NCI-H82 (cell line): ENCODE measurements around the gene AFDN.
A peak's percentile ranks its signal among the peaks of the same experiment; 100 is the strongest.

Experiments
- DNase-seq: peaks from one replicate; lab custom pipeline; 2025; lab: John Stamatoyannopoulos, UW

Gene AFDN, protein sequence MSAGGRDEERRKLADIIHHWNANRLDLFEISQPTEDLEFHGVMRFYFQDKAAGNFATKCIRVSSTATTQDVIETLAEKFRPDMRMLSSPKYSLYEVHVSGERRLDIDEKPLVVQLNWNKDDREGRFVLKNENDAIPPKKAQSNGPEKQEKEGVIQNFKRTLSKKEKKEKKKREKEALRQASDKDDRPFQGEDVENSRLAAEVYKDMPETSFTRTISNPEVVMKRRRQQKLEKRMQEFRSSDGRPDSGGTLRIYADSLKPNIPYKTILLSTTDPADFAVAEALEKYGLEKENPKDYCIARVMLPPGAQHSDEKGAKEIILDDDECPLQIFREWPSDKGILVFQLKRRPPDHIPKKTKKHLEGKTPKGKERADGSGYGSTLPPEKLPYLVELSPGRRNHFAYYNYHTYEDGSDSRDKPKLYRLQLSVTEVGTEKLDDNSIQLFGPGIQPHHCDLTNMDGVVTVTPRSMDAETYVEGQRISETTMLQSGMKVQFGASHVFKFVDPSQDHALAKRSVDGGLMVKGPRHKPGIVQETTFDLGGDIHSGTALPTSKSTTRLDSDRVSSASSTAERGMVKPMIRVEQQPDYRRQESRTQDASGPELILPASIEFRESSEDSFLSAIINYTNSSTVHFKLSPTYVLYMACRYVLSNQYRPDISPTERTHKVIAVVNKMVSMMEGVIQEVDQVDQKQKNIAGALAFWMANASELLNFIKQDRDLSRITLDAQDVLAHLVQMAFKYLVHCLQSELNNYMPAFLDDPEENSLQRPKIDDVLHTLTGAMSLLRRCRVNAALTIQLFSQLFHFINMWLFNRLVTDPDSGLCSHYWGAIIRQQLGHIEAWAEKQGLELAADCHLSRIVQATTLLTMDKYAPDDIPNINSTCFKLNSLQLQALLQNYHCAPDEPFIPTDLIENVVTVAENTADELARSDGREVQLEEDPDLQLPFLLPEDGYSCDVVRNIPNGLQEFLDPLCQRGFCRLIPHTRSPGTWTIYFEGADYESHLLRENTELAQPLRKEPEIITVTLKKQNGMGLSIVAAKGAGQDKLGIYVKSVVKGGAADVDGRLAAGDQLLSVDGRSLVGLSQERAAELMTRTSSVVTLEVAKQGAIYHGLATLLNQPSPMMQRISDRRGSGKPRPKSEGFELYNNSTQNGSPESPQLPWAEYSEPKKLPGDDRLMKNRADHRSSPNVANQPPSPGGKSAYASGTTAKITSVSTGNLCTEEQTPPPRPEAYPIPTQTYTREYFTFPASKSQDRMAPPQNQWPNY (N-terminal part only)

DNA sequence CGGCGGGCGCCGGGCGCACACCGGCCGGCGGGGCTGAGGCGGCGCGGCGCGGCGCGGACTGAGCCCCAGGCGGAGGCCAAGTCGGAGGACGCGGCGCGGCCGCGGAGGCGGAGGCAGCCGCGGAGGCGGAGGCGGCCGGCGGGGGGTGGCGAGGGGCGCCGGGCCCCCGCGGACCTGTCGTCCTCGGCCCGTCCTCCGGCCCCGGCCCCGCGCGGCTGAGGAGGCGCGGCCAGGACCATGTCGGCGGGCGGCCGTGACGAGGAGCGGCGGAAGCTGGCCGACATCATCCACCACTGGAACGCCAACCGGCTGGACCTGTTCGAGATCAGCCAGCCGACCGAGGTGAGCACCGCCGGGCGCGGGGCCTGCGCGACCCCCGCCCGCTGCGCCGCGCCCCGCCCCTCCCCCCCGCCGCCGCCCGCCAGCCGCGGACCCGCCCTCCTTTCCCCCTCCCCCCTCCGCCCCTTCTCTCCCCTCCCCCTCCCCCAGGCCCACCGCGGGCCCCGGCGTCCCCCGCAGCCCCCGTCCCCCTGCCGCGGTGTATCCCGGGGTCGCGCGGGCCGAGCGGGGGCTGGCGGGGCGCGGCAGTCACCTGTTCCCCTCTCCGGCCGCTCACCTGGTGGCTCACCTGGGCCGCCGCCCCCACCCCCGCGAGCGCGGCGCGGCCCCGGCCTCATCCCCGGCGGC is at the start of gene AFDN:
AFDN (plus strand) TSS at position 16 of the 687 bp plus-strand sequence; CDS start at position 238, 222 bp downstream.
- DNase-seq = no peak

DNA sequence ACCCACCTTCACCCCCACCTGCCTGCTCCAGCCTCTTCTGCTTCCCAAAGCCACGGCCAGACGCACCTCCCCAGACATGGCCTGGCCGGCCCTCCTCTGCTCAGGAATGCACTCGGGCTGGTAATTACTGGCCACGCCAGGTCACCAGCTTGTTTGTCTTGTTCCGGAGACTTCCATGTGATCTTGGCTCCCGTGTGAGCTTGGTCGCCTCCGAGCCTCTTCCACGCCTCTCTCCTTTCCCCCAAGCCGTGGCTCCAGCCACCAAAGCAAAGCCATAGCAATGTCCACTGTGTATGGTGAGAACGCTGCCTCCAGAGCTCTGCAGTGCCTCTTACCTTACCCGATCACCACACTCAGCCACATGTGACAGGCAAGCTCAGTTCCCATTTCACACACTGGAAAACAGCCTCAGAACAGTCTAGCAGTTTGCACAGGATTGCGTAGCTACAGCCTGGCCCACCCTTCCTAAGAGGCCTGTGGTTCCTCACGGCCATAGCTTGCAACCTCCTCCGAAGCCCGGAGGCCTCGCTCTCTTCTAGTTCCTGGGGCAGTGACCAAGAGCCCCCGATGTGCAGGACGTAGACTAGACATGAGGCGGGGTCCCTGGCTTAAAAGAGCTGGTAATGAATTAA is 48.1 kb upstream of the AFDN start:
- no peak for DNase-seq

DNA sequence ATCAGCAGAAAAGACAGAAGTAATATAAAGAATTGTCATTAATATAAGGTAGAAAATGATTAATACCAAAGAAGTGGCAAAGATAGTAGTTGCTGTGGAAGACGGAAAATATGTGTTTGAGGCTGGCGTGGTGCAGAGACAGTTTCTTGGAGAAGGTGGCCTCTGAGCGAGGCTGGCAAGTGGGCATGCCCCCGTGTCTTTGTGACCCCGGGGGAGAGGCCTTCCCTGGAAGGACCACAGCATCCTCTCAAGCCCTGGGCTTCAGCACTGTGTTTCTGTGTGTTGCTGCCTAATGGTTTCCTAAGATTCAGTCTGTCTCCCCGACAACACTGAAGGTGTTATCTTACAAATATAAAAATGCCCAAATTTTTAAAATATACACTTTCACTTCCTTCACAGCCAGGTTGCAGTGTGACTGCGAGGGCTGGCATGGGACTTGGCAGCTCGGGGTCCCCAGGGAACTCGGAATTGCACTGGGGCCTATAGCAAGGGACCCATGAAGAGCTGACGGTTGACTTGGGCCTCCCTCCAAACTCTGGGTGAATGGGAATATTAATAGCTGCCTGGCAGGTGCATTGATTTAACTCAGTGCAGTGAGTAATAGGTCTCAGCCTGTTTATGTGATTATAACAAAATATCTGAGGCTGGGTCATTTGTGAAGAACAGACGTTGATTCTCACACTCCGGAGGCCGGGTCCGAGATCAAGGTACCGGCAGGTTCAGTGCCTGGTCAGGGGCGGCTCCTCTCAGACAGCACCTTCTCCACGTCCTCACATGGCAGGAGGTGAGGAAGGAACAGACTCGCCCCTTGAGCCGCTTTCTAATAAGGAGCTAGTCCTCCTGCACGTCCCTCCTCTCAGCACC is 47.4 kb upstream of the AFDN start:
- no peak for DNase-seq

DNA sequence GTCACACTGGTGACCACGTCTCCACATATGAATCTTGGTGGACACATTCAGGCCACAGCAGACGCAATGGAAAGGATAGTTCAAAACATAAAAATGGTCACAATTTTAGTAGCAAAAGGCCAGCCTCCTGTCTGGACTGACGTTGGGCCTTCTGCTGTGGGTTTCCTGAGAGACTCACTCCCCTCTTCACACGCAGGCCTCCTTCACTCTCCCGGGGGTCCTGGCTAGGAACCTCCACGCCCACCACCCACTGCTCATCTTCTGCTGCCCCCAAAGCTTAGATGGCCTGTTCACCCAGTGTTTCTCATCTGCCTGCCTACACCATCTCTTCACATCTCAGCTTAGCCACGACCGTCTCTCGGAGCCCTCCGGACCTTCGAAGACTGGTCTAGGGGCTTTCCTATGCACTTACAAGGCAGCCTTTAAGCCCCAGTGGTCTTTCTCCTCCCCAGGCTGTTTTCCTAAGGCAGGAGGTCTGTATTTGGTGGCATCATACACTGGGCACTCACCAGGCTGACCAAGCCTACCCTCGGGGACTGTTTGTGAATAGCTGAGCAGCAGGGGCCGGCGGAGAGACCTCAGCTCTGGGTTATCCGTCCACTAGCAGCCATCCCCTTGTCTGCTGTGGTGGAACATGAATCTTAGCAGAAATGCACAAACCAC is 46.6 kb upstream of the AFDN start:
- no peak for DNase-seq

DNA sequence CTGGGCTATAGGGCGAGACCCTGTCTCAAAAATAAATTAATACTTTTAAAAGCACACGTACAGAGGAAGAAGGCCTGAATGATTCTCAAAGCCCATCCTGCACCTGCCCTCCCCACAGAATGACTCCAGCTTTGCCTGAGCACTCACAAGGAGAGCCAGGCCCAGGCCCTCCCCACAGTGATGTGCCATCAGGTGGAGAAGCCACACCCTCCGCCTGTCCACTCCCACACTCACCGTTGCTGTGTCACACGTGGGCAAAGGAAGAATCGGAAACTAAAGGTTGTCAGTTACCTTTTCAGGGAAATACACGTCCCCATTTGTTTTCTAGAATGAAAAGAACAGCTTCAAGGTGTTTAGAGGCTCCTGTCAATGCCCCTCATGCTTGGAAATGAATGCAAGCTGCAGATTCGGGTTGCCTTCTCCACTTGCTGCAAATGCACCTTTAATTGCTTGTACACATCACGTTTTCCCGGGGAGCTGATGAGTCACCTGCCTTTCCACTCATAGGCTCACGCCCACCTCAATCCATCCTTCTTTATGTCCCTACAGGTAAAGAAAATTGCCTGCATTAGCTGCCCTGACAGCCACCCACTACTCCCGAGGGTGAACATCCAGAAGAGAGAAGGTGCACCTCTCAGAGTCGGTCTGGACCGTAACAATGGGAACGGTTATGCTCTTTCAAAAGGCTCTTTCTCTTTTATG is 45.5 kb upstream of the AFDN start:
- no peak for DNase-seq

DNA sequence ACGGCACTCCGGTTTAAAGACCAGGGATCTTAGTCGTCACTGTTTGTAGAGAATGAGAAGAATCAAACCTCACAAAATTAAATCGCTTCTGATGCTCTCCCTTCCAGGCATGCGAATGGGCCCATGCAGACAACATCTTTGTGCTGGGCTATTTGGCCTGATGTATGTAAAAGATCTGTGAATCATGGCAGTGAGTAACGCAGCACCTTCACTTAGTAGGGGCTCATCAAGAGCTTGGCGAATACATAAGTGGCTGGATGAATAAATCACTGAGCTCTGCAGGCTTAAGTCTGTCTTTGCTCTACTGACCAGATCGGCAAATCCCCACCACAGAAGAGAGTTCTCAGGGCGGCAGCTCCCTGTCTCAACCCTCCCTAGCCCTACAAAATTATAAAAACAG is 44.8 kb upstream of the AFDN start:
- peak; percentile 5 for DNase-seq

DNA sequence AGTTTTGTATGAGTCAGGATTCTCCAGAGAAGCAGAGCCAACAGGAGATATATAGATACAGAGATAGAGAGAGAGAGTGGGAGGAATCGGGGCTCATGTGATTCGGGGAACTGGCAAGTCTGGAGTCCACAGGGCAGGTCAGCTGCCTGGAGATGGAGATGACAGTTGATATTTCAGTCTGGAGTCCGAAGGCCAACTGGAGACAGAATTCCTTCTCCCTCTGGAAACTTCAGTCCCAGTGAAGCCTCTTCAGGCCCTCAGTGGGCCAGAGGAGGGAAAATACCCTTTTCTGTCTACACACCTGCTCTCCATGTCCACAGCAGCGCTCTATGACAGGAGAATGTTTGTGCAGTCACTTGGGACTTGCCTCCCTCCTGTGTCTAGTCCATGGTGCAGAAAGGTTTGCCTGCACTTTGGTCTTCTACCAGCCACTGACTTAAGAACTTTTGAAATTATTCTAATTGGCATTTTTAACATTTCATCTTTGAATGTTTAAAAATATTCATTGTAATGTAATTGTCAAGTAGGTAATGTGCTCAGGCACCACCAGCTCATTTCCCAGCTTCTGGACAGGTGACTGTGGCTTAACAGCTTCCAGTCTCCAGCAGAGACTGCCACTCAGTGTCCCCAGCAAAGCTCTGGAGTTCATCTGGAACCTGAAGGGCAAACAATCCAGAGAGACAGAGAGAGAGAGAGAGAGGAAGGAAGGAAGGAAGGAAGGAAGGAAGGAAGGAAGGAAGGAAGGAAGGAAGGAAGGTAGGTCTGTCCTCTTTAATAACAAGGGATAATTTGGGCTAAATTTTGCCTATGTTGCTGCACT is 43.8 kb upstream of the AFDN start:
- no peak for DNase-seq

DNA sequence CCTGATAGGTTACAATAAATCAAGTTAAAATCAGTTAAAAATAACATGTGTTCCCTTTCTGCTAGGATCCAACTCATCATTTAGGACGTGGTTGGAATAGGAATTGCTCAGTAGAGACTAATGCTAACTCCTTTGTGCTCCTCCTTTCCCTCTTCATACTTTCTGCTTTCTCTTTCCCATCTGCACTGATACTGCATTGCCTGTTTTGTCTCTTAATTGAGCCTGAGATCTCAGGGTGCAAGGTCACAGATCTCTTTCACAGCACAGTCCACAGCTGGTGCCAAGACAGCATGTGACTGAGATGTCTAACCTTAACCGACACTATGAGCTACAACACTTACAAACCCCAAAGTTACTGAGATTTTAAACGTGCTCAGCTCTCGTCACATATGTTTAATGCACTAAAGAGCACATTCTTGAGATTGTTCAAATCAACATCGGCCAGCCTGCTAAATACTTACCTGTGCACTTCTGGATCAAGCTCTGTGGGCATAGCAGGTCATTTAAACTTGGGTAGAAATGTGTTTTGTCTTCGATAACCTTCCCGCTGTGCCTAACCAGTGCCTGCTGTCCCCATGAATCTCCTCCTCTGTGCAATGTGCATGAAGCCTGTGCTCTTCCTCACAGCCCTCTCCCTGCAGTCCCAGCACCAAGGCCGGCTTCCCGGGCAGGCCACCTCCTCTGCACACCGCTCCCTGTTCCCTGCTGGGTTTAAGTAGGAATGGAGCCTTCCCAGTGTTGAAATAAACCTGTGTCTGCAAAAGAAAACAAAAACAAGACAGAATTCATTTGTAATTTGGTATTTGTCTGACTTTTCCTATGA is 39.6 kb upstream of the AFDN start:
- DNase-seq = peak; percentile 10

DNA sequence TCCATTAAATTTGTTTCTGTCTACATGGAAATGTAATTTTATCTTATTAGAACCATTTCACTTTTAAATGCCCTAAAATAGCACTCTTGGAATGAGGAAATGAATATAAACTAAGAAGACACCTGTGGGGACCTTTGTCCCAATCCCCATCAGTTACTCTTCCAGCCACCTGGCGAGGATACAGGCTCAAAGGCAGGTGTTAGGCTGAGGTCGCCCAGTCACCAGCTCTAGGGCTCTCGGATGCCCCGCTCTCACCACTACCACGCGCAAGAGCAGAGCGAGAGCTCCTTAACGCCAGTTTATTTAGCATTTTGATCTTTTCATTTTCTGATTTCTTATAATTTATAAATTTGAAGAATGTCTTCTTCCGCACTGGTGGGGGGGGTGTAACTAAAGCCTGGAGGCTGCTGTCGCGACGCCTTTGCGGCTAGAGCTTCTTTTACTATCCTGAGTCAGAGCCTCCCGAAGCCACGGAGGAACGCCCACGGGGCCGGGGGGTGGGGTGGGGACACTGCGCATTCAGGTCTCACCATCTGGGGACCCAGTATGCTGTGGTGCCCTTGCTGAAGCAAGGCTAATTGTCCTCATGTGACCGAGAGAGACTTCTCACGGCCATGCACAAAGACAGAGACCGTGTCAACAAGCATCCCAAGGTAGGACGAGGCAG is 38.7 kb upstream of the AFDN start:
- peak; percentile 80 for DNase-seq

DNA sequence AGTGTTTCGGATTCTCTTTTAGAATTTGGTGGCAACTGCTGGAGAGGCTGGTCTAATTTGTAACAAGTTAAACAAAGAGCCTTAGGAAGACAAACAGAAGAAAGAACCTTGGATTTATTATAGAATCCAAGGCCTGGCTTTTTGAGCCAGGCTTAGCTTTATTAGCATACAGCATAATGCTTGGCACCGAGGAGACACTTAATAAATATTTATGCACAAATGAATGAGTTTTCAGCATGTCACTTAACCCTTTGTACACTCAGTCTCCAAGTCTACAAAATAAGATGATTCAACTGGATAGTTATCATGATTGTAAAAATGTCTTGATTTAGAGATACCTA is 38.2 kb upstream of the AFDN start:
- DNase-seq = peak; percentile 37

DNA sequence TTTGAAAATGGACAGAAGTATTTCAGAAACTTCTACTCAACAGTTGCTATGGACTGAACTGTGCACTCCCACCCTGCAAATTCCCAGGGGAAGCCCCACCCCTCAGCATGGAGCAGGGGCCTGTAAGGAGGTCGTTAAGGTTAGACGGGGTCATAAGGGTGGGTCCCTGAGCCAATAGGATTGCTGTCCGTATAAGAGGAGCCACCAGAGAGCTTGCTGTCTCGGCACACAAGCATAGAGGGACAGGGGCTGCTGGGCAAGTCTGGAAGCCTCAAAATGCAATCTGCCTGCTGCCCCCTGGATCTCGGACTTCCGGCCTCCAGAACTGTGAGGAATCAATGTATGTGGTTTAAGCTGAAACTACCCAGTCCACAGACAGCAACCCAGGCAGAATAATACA is 37.4 kb upstream of the AFDN start:
- peak; percentile 44 for DNase-seq

DNA sequence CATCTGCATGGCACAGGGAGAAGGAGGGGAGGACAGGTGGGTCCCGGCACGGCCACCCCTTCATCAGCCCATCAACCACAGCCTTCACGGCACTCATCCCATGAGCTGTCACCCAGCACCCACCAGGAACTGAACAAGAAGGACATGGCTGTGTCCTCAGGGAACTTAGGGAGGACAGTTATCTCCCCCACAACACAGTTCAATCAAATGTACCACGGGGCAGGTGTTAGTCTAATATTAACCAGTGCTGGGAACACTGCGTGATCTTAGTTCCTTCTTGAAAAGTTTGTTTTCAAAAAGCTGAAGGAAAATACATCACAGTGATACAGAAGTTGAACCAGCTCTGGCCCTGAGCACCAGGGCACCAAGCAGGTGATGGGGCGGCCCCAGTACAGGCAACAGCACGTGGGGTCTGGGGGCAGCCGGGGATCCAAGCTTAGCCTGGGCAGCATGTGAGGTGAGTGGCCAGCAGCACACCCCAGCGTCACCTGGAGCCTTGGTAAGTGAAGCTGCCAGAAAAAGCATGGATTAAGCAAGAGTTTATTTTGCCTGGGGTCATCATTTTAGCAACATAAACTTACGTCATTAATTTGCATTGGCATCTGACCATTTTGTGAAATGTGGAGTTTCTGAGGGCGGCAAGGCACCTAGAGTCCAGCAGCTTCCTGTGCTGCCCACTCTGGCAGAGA is 35.5 kb upstream of the AFDN start:
- DNase-seq = no peak

DNA sequence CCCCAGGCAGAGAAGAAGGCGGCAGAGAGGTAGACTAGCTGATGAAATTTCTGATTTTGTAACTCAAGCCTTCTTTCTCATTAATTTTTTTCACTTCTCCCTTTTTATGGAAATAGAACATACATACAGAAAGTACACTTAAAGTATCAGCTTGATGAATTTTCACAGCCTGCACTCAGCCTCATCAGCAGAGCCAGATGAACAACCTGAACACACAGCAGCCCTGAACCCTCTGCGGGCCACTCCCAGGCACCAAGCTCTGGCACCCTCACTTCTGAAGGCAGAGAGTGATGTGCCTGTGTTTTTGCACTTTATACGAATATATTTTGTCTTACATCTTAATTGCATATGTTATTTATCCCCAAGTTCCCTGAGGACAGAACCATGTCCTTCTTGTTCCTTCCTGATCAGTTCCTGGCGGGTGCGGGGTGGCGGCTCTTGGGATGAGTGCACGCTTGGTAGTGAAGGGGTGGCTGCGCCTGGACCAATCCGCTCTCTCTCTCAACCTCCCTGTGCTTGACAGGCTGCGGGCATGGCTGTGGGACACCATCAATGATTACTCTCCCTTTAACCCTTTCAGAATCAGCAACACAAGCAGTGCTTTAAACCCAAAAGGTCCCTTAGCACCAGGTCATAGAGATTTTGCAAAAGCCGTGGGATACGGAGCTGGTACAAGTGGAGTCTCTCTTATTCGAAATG is 34.8 kb upstream of the AFDN start:
- no peak for DNase-seq

DNA sequence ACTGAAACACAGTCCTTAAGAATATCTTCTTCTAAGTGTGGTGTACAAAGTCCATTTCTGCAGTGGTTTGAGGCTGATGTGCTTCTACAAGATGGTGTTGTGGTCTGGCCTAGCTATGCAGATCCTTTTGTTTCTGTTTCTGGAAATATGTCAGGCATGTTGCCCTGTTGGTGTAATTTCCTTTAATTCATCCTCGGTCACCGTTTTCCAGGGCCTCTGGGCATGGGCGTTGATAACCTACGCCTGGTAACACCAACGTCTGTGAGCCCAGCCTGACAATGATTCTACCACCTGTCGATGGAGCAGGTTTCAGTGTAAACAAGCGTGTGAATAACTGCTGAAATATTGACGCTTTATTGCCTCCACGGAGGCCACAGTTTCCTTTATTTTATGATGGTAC is 33.3 kb upstream of the AFDN start:
- no peak for DNase-seq
